Stimulated activated CD8-positive, alpha-beta memory T cell treated with anti-CD3 and anti-CD28 coated beads, Interleukin-7, amount 100 ng/mL, for 1 hour (primary cell): ENCODE results near the gene BTRC.
A peak's percentile ranks its signal among the peaks of the same experiment; 100 is the strongest.
"Not testable (repeated sequence)": the region's sequence is repeated elsewhere in the genome, so short reads cannot be mapped to it uniquely, and the experiment has no call there.

Experiments
- DNase-seq, 2 donors: peaks; one replicate each; pipeline ENCODE4 v3.0.0-alpha.2; 2020; ENCODE audit warnings: low read depth in 2 of 2

Gene BTRC

DNA sequence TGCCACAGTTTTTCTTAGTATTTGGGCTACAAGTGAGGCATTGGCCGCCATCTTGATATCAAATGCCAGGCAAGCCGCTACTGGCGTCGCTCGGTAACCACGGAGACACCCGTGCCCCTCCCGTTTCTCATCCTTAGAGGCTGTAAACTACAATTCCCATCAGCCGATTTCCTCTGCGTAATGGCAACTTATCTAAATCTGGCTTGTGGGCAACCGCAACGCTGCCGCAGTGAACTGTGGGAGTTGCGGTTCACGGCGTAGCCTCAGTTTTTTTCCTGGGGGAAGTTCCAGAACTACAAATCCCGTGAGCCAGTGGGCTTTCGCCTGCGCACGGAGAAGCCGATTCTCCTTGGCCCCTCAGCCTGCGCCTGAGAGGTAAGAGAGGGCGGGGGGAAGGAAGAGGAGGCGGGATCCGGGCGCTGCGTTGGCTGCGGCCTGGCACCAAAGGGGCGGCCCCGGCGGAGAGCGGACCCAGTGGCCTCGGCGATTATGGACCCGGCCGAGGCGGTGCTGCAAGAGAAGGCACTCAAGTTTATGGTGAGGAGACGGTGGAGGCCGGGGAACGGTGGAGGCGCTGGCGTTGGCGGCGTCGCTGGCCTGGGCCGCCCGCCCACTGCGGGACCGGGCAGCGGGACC lies at the start of gene BTRC:
BTRC (plus strand) TSS at position 474 of the 636 bp plus-strand sequence; CDS start at position 490, 16 bp downstream.
- peak; percentile 88 to 91 for DNase-seq

DNA sequence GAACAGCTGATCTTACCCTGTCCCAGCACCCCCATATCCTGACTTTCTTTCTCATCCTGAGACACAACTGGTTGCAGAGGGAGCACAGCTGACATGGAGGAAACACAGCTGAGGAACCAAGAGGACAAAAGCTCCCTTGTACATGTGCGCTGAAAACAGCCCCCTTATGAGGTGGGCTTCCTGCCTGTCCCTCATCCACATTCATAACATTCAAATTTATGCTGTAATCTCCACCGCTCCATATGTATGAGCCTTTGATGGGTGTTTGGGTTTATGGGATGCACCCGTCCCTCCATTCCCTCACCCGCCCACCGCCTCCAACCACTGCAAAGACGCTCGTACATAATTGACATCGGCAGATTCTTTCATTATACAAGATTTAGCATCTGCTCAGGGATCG lies 49.6 kb upstream of the BTRC start:
- DNase-seq: no peak

DNA sequence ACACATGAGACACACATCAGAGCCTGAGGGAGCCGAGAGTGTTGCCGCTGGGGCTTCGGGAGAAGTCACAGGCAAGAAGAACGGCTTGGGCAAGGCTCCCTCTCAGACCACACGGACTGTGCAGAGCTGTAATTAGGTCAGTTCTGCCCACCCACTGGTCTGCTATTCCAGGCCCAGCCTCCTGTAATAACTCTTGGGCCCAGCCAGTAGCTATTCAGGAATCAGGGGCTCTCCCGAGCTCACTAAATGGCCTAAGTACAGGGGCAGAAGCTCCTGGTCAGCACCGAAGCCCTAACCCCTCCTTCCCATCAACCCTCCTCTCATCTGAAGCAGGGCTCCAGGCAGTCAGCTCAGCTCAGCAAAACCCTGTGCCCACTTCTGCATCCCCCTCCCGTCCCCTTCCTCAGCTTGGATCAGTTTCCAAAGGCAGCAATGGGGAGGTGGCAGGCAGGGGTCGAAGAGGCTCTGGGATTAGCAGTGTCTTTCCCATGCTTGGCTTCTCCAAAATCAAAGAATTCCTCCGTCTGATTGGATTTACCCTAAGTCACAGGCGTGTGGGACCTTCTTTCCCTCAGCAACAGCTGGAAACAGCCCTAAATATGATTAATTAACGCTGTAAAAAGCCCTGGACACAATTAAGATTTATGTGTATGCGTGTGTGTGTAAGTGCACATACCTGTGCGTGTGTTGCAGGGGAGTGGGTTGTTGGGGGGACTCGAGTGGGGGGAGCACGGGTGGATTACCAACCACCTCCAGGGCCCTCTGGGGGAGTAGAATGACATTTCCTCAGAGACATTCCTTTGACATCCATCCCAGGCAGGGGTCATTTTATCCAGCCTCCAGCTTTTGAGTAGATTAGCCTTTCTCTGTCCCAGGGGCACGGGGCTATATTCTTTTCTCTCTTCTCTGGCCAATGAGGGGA lies 48.4 kb upstream of the BTRC start:
- DNase-seq: no peak

DNA sequence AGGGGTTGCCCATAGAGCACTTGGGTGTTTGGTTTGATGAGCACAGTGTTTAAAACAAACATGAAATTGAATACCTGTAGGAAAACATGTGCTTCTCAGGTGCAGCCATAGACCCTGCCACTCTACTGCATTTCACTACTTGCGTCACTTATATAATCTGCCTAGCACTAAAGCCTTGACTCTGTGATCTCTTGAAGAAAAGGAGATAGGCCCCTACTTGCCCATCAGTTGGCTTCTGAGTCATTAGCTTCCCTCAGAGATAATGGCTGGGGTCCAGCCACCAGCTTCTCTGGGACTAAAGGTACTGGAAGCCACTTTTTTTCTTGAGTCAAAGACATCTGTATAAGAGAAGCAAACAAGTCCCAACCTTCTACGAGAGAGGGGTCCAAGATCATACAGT lies 45.9 kb upstream of the BTRC start:
- no peak for DNase-seq

DNA sequence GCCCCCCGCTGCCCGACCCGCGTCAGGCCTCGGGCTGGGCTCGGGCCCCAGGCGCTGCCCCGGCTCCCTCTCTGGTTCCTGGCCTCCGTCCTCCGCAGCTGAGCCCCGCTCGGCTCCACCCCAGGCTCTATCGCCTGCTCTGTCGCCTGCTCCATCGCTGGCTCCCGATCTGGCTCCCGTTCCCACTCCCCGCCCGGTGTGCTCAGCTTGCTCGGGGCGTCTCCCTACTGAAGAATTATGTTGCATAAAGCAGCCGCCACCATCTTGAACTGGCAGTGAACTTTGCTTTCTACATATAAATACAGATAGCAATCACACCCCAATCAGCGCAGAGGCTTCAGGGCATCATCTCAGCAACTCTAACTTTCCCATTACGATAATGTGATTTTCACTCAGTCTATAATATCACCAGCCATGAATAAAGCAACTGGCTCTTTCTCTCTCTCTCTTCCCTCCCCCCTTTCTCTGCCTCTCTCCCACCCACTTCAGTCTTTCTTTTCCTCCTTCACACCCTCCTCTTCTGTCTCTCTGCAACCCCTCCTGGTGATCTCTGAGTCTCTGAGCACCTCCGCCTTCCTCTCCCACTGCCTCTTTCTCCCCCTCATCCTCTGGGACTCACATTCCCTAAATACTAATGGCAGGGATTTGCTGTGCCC lies 43.3 kb upstream of the BTRC start:
- no peak for DNase-seq

DNA sequence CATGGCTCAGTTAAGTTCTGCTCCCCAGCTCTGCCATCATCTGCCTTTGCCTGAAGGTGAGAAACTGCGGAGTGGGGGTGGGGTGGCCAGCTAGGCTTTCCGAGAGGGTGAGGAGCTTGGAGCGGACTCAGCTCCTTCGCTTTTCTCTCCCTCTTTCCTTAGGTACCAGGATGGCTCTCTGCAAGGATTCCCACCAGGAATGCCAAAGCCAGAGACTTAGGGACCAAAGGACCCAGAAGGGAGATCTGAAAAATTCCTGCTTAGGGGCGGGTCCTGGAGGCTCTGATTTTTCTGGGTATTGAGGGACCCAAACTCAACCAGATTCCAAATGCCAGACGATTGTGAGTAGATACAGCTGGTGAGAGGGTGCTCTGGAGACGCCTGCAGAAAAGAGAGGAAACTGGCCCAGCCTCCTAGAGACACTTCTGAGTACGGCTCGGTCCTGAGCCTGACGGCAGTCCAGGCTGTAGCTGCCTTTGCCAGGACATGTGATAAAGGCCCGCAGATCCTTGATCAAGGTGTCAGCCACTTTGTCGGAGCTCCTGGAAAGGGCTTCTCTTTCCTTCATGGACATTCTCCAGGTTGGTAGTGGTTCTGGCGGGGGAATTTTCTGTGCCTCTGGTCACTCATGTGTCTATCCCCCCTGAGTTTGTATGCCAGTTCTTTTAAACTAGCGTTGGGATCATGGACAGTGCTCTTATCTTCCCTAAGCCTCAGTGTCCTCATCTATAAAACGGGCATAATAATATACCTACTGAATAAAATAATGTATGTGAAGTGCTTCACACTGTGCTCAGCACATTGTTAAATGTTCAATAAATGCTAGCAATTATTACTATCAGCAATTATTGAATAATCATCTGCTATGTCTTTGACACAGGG lies 42.5 kb upstream of the BTRC start:
- no peak for DNase-seq

DNA sequence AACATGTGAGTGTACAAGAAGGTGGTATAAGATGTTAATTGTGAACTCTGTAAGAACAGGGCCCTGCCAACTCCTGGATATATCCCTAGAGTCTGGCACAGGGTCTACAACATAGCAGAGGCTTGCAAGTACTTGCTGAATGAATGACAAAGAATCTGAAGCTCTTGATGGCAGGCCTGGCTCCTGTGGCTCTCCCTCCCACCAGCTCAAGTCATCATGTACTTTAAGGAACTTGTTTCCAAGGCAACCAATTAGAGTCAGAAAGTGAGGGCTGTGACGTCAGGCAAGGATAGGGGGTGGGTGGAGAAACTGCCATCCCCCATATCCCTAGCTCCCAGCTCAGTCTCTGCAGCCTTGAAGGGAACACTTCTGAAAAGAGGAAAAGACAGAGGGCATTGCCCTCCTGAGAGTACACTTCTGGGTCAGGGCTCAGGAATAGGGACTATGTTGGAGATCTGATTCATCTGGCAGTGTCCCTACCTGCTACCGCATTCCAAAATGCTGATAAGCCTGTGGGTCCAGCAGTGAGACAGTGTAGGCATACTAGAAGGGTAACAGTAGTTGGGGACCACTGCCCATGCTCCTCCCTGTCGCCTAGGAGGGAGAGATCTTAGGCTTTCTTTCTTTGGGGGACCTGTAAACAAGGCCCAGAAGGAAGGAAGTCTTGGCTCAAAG lies 34.6 kb upstream of the BTRC start:
- DNase-seq: no peak

DNA sequence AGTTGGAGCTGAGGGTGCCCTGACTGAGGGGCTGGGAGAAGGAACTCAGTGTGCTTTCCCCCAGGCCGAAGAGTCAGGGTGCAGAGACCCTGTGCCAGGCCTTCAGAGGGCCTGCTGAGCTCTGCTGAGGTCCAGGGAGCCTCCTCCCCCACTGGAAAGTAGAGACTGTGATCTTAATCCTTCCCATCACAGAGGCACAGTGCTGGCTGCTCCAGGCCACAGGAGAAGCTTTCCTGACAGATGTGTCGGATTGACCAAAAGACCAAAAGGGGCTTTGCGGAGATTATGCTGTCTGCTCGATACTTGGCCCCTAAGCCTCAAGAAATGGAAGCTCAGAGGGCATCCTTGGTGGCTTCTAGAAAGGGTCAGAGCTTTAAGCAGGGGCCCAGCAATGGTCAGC lies 32.9 kb upstream of the BTRC start:
- no peak for DNase-seq

DNA sequence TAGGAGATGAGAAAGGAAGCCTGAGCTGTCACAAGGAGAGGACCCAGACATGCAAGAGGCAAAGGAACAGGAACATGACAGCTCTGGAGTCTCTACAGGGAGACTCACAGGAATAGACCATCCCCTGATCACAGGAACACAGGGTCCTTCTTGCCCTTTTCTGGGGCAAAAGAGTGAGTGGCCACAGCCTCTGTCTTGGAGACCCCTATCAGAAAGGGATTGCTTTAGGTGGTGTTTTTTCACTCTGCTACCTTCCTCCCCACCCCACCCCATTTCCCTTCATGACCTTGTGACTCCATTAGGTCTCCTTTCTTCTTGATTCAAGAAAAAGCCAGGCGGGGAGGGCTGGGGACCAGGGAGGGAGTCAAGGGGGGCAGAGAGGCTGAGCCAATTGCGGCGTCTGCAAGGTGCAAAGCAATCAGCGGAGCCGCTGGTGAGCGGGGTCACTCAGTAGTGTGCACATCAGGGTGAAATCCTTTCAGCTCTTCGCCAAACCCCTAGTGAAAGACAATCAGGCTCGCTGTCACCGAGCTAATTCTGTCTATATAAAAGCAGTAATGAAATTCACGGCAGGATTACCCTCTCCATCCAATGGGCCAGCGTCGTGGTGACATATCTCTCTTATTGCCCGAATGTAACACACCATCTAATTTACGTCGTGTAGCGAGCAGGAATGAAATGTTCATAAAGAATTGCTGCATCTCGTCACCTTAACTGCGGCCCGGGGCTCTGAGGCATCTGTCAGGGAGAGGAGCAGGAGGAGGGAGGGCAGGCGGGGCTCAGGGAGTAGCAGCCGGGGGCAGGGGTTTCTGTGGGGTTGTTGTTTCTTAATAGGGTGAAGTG lies 31.5 kb upstream of the BTRC start:
- no peak for DNase-seq

DNA sequence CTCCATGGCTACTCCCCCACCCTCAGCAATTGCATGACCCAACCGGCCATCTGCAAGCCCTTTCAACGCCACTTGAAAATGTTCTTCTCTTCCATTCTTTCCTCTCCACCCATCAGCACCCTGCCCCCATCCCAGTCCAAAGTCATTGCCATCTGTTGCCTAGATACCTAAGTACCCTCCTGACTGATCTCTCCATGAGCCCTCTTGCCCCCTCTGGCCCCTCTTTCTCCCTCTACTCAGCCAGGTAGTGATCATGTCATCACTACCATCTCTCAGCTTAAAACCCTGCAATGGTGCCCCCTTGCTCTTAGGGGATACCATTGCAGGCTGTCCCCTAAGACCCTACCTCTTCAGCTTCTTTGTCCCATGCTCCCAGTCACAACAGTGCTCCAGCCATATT lies 30.5 kb upstream of the BTRC start:
- no peak for DNase-seq

DNA sequence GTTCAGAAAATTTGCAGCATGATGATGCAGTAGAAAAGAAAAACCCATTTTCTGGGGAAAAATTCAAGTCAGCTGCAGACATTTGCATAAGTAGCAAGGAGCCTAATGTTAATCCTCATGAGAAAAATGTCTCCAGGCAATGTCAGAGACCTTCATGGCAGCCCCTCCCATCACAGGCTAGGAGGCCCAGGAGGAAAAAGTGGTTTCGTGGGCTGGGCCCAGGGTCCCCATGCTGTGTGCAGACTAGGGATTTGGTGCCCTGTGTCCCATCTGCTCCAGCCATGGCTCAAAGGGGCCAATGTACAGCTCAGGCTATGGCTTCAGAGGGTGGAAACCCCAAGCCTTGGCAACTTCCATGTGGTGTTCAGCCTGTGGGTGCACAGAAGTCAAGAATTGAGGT lies 26.5 kb upstream of the BTRC start:
- DNase-seq: not testable (repeated sequence)

DNA sequence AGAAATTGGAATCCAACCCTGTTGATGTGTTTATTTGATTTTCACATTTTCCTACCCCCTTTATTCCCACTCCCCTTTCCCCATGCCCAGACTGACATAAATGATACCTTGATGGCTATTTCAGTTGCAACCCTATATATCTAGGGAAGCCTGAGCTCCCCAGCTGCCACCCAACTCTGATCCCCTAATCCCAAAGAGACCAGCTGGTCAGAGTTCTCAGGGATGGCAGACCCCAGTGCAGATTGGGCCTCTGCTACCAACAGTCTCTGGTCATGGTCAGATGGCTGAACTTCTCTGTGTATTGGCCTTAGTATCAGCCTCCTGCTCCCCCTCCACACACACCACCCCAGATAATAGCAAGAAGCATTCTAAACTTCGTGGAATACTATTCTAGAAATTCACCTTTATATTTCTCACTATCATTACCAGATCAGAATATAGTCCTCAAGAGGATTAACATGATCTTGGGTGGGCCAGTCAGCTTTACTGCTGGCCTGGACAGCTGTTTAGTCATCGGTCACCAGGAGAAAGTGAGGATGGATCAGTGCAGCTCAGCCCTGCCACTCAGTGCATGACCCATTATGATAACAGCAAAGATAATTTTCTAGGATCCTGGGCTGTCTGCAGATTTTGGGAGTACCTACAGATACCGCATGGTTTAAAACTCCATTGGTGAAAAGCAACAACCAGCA lies 24.5 kb upstream of the BTRC start:
- no peak for DNase-seq

DNA sequence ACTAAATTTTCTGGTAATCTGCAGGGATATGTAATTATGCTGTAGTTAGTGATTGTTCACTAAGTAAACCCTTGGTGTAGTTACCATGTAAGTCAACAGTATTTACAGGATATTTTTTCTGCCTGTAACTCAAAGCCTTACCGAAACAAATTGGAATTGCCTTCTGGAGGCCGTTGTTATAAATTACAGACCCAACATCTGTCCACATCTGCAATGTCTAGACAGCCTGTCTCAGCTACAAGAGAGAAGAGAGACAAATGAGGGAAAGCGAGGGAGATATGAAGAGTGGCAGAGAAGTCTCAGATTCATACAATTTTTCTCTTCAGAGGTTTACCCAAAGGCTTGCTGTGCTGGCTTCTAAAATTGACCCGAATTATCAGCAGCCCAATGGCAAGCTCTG lies 23.7 kb upstream of the BTRC start:
- DNase-seq: no peak

DNA sequence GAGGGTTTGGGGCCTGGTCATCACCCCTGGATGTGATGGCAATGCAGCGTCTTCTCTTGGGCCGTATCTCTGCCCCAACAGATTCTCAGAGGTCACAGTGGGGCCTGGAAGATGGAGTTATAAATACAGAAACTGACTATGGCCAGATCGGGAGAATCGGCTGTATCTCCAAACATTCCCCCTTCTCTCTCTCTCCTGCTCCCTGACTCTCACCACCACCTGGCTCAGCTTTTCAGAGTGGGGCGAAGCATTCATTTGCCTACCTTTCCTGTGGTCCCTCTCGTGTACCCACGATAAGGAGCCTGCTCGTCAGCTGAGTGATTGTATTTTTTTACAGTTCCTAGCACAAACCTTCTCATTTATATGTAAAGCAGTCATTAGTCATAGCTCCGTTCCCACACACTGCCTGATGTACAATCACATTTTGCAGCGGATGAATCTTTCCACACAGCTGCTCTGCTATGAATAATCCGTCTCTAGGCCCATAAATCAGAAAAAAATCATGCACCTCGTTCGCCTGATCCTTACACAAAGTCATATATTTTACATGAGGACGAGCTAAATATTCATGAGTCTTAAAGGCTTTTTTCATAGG lies 23.2 kb upstream of the BTRC start:
- no peak for DNase-seq

DNA sequence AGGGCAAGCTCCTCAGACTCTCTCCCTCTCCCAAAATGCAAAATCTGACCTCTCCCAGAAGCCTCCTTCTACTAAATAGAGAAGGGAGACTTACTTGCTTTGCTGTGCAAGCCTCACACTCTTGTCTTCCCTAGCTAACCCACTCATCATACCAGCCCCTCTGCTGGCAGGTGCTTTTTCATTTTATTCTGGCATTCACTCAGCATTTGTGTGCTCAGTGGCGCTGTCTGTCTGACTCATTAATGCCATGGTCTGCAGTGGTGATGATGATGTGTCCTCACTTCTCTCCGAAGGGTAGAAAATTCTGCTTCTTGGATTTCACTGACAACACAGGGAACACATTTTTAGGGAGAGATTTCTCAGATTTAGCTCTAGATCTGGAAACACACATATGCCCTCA lies 22.0 kb upstream of the BTRC start:
- DNase-seq: no peak

DNA sequence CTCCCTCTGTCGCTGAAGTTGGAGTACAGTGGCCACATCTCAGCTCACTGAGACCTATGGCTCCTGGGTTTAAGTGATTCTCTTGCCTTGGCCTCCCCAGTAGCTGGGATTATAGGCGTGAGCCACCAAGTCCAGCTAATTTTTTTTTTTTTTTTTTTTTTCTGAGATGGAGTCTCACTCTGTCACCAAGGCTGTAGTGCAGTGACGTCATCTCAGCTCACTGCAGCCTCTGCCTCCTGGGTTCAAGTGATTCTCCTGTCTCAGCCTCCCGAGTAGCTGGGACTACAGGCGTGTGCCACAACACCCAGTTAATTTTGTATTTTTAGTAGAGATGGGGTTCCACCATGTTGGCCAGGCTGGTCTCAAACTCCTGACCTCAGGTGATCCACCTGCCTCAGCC lies 19.7 kb upstream of the BTRC start:
- not testable (repeated sequence) for DNase-seq

DNA sequence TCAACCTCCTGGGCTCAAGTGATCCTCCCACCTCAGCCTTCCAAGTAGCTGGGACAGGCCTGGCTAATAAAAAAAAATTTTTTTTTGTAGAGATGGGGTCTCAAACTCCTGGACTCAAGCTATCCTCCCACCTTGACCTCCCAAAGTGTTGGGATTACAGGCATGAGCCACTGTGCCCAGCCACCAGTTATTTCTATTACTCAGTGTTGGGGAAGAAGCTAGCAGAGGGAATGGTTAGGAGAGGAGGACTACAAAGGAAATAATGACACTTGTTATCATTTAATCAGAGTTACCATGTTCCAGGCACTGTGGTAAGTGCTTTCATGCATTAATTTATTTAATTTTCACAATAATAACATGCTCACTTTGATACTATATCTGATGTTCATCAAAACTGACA lies 17.6 kb upstream of the BTRC start:
- DNase-seq: no peak

DNA sequence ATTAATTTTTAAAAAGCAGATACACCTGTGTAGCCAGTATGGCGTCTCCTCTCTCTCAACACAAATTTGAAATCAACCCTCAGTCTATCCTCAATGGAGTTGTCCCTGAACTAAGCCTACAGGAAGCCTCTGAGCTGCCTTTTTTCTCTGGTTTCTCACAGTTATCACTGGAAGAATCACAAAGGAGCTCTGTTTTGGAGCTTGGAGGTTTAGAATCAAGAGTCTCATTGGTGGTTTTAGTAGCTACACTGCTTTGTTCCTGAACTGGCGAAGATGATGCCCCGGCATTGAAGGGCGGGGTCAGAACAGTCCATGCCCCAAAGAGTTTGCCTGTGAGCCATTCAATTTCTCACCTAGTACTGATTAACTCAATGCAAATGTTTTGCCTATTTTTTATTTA lies 16.1 kb upstream of the BTRC start:
- DNase-seq: no peak

DNA sequence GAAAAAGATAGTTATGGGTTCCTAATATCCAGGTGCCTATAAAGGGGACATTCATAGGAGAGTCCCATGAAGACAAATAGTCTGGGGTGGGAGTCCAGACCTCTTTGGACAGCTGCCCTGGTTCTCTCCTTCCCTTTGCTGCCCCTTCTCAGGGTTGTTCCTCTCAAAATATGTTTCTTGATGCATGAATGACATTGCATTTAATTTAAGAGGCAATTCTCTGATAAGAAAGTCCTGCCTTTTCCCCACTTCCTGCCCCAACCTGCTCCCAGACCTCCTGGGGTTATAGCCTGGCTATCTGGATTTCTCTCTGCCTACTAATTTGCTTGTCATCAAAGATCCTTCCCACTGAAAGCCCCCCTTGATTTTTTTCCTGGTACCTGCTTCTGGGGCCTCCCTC lies 12.5 kb upstream of the BTRC start:
- no peak for DNase-seq
